HEK293 (cell line): ENCODE data around the gene LPIN1.

ENCODE experiments used
- CTCF ChIA-PET: fragments of 350-600 bp; formaldehyde crosslinking; extraction: SDS; loops from one replicate; lab custom pipeline; 2021; ENCODE audit warnings: antibody characterized with exemption; lab: Yijun Ruan, JAX
- POLR2A ChIA-PET: fragments of 300-600 bp; formaldehyde crosslinking; extraction: SDS; loops from one replicate; lab custom pipeline; 2020; ENCODE audit warnings: antibody characterized with exemption, inconsistent platforms; lab: Yijun Ruan, JAX
- H3K27ac ChIP-seq: fragments of 200-500 bp; sonication (Bioruptor generic); 2 replicates; pipeline ENCODE4 v1.5.1; 2014; ENCODE audit warnings: low read depth, low read length, control low read depth, inconsistent platforms; ENCODE audit errors: extremely low read depth
- H3K36me3 ChIP-seq, 2 experiments: fragments of 200-500 bp in 1 of 2; sonication (Bioruptor generic) in 1 of 2; 1 replicate in 1 of 2; 2 replicates in 1 of 2; pipeline ENCODE4 v1.5.1; 2014 to 2017; ENCODE audit warnings: inconsistent platforms in 2 of 2, low read length in 2 of 2; ENCODE audit not compliant: control insufficient read depth in 2 of 2, insufficient read depth in 1 of 2
- H3K4me1 ChIP-seq: fragments of 200-500 bp; sonication (Bioruptor generic); 2 replicates; pipeline ENCODE4 v1.5.1; 2014; ENCODE audit warnings: mild to moderate bottlenecking, low read length, inconsistent platforms; ENCODE audit not compliant: control insufficient read depth, insufficient read depth
- H3K4me3 ChIP-seq: 2 replicates; pipeline ENCODE4 v1.5.1; 2011; ENCODE audit warnings: low read depth, mild to moderate bottlenecking, control low read depth, low read length, moderate library complexity
- H3K9me3 ChIP-seq: fragments of 200-500 bp; sonication (Bioruptor generic); 2 replicates; pipeline ENCODE4 v1.5.1; 2014; ENCODE audit warnings: low read depth, low read length, inconsistent platforms; ENCODE audit not compliant: control insufficient read depth, insufficient read depth
- GLIS2 ChIP-seq: fragments of 450-650 bp; formaldehyde crosslinking; IDR thresholded peaks from 2 replicates; pipeline ENCODE4 v1.5.1; 2016; ENCODE audit warnings: missing biosample characterization, missing genetic modification characterization
- IKZF3 ChIP-seq: fragments of 450-650 bp; IDR thresholded peaks from 2 replicates; pipeline ENCODE4 v1.5.0; 2018; ENCODE audit warnings: missing biosample characterization, mild to moderate bottlenecking, missing genetic modification characterization, moderate library complexity
- RBAK ChIP-seq: fragments of 450-650 bp; formaldehyde crosslinking; IDR thresholded peaks from 2 replicates; pipeline ENCODE4 v1.5.1; 2016; ENCODE audit warnings: missing biosample characterization, missing genetic modification characterization
- SALL2 ChIP-seq: fragments of 450-650 bp; formaldehyde crosslinking; IDR thresholded peaks from 2 replicates; pipeline ENCODE4 v1.5.0; 2017; ENCODE audit warnings: missing biosample characterization, mild to moderate bottlenecking, missing genetic modification characterization, borderline replicate concordance
- TCF7L2 ChIP-seq: IDR thresholded peaks from 2 replicates; pipeline ENCODE4 v1.6.1; 2011; ENCODE audit warnings: low read depth, mild to moderate bottlenecking, inconsistent platforms, low read length, moderate library complexity, borderline replicate concordance
- WT1 ChIP-seq: fragments of 450-650 bp; formaldehyde crosslinking; IDR thresholded peaks from 2 replicates; pipeline ENCODE4 v1.5.1; 2016; ENCODE audit warnings: missing biosample characterization, missing genetic modification characterization
- ZBTB1 ChIP-seq: fragments of 450-650 bp; formaldehyde crosslinking; IDR thresholded peaks from 2 replicates; pipeline ENCODE4 v1.5.1; 2016; ENCODE audit warnings: missing biosample characterization, missing genetic modification characterization
- ZNF37A ChIP-seq: fragments of 450-650 bp; IDR thresholded peaks from 2 replicates; pipeline ENCODE4 v1.5.1; 2018; ENCODE audit warnings: missing biosample characterization, missing genetic modification characterization
- ZNF571 ChIP-seq: fragments of 450-650 bp; formaldehyde crosslinking; IDR thresholded peaks from 2 replicates; pipeline ENCODE4 v1.5.0; 2017; ENCODE audit warnings: missing biosample characterization, missing genetic modification characterization
- TF ChIP-seq, protein P1 (sequence below): fragments of 450-650 bp; formaldehyde crosslinking; IDR thresholded peaks from 2 replicates; pipeline ENCODE4 v1.5.1; 2017; ENCODE audit warnings: missing biosample characterization, missing genetic modification characterization
- TF ChIP-seq, protein P2 (sequence below): fragments of 450-650 bp; formaldehyde crosslinking; IDR thresholded peaks from 2 replicates; pipeline ENCODE4 v1.5.1; 2016; ENCODE audit warnings: missing biosample characterization, missing genetic modification characterization
- TF ChIP-seq, protein P3 (sequence below): fragments of 450-650 bp; formaldehyde crosslinking; IDR thresholded peaks from 2 replicates; pipeline ENCODE4 v1.5.1; 2016; ENCODE audit warnings: missing biosample characterization, missing genetic modification characterization
- TF ChIP-seq, protein P4 (sequence below): fragments of 450-650 bp; formaldehyde crosslinking; IDR thresholded peaks from 2 replicates; pipeline ENCODE4 v1.5.1; 2016; ENCODE audit warnings: missing biosample characterization, missing genetic modification characterization

The LPIN1 gene

DNA sequence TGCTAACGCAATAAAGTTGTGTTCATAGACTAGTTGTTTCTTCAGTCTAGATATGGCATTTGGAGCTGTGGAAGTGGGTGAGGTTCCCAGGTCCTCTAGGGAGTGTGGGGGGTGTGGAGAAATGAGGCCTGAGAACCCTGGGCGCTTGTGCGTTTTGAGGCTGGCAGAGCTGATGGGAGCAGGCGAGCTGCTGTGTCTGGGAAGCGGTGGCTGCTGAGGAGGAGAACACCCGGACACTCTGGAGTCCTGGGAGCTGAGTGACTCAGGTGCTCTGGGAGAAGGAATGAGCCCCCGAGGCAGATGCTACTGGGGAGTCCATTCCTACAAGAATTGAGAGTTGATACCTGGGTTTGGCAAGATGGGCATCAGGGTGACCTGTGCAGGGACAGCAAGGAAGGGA, 67.5 kb downstream of the LPIN1 start:
- no peak for TF ChIP-seq RBAK (tag by site-specific recombination)
- TF ChIP-seq GLIS2 (tag by site-specific recombination) = no peak
- TF ChIP-seq, protein P1, sequence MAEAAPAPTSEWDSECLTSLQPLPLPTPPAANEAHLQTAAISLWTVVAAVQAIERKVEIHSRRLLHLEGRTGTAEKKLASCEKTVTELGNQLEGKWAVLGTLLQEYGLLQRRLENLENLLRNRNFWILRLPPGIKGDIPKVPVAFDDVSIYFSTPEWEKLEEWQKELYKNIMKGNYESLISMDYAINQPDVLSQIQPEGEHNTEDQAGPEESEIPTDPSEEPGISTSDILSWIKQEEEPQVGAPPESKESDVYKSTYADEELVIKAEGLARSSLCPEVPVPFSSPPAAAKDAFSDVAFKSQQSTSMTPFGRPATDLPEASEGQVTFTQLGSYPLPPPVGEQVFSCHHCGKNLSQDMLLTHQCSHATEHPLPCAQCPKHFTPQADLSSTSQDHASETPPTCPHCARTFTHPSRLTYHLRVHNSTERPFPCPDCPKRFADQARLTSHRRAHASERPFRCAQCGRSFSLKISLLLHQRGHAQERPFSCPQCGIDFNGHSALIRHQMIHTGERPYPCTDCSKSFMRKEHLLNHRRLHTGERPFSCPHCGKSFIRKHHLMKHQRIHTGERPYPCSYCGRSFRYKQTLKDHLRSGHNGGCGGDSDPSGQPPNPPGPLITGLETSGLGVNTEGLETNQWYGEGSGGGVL (tag by site-specific recombination) = no peak
- TF ChIP-seq ZNF37A (tag by site-specific recombination) = no peak
- TF ChIP-seq, protein P2, sequence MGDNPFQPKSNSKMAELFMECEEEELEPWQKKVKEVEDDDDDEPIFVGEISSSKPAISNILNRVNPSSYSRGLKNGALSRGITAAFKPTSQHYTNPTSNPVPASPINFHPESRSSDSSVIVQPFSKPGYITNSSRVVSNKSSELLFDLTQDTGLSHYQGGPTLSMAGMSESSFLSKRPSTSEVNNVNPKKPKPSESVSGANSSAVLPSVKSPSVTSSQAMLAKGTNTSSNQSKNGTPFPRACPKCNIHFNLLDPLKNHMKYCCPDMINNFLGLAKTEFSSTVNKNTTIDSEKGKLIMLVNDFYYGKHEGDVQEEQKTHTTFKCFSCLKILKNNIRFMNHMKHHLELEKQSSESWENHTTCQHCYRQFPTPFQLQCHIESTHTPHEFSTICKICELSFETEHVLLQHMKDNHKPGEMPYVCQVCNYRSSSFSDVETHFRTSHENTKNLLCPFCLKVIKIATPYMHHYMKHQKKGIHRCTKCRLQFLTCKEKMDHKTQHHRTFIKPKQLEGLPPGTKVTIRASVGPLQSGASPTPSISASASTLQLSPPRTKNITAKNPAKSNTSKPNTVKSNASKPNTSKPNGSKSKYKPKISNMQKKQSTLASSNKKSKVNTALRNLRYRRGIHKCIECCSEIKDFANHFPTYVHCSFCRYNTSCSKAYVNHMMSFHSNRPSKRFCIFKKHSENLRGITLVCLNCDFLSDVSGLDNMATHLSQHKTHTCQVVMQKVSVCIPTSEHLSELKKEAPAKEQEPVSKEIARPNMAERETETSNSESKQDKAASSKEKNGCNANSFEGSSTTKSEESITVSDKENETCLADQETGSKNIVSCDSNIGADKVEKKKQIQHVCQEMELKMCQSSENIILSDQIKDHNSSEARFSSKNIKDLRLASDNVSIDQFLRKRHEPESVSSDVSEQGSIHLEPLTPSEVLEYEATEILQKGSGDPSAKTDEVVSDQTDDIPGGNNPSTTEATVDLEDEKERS (tag by site-specific recombination) = no peak
- no peak for TF ChIP-seq SALL2 (tag by site-specific recombination)
- TF ChIP-seq, protein P3, sequence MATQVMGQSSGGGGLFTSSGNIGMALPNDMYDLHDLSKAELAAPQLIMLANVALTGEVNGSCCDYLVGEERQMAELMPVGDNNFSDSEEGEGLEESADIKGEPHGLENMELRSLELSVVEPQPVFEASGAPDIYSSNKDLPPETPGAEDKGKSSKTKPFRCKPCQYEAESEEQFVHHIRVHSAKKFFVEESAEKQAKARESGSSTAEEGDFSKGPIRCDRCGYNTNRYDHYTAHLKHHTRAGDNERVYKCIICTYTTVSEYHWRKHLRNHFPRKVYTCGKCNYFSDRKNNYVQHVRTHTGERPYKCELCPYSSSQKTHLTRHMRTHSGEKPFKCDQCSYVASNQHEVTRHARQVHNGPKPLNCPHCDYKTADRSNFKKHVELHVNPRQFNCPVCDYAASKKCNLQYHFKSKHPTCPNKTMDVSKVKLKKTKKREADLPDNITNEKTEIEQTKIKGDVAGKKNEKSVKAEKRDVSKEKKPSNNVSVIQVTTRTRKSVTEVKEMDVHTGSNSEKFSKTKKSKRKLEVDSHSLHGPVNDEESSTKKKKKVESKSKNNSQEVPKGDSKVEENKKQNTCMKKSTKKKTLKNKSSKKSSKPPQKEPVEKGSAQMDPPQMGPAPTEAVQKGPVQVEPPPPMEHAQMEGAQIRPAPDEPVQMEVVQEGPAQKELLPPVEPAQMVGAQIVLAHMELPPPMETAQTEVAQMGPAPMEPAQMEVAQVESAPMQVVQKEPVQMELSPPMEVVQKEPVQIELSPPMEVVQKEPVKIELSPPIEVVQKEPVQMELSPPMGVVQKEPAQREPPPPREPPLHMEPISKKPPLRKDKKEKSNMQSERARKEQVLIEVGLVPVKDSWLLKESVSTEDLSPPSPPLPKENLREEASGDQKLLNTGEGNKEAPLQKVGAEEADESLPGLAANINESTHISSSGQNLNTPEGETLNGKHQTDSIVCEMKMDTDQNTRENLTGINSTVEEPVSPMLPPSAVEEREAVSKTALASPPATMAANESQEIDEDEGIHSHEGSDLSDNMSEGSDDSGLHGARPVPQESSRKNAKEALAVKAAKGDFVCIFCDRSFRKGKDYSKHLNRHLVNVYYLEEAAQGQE (tag by site-specific recombination) = no peak
- TF ChIP-seq, protein P4, sequence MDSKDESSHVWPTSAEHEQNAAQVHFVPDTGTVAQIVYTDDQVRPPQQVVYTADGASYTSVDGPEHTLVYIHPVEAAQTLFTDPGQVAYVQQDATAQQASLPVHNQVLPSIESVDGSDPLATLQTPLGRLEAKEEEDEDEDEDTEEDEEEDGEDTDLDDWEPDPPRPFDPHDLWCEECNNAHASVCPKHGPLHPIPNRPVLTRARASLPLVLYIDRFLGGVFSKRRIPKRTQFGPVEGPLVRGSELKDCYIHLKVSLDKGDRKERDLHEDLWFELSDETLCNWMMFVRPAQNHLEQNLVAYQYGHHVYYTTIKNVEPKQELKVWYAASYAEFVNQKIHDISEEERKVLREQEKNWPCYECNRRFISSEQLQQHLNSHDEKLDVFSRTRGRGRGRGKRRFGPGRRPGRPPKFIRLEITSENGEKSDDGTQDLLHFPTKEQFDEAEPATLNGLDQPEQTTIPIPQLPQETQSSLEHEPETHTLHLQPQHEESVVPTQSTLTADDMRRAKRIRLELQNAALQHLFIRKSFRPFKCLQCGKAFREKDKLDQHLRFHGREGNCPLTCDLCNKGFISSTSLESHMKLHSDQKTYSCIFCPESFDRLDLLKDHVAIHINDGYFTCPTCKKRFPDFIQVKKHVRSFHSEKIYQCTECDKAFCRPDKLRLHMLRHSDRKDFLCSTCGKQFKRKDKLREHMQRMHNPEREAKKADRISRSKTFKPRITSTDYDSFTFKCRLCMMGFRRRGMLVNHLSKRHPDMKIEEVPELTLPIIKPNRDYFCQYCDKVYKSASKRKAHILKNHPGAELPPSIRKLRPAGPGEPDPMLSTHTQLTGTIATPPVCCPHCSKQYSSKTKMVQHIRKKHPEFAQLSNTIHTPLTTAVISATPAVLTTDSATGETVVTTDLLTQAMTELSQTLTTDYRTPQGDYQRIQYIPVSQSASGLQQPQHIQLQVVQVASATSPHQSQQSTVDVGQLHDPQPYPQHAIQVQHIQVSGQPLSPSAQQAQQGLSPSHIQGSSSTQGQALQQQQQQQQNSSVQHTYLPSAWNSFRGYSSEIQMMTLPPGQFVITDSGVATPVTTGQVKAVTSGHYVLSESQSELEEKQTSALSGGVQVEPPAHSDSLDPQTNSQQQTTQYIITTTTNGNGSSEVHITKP (tag by site-specific recombination) = no peak
- no peak for TF ChIP-seq ZNF571
- TF ChIP-seq ZBTB1 = no peak
- TF ChIP-seq WT1 (tag by site-specific recombination) = no peak
- no peak for TF ChIP-seq TCF7L2
- TF ChIP-seq IKZF3 (tag by site-specific recombination) = no peak
- H3K36me3 ChIP-seq = peaks cover 7 to 36% of the 10 kb centered on the region in 2 experiments; a peak in 2 of 3 replicates
- no peaks in the 10 kb centered on the region for H3K9me3 ChIP-seq
- H3K27ac ChIP-seq = no peak overlapping the region
- no peaks in the 10 kb centered on the region for H3K4me1 ChIP-seq
- H3K4me3 ChIP-seq = no peak overlapping the region
- ChIA-PET CTCF (interaction anchor here (0.7 to 0.8 kb wide), 2 partner anchors 33 to 121 kb away, joined by 4 to 5 read pairs; no protein-coding TSS in a partner anchor), POLR2A (no interaction called here)
